Subcutaneous abdominal adipose tissue (tissue), 5 donors: Measurements from ENCODE around the gene SDCCAG8.
A peak's percentile ranks its signal among the peaks of the same experiment; 100 is the strongest.

Experiments
- H3K27ac ChIP-seq: one replicate; pipeline ENCODE4 v1.7.0; 2013; ENCODE audit warnings: low read depth, mild to moderate bottlenecking, inconsistent platforms, low read length, moderate library complexity
- H3K27me3 ChIP-seq, 5 donors: one replicate each; pipeline ENCODE4 v1.7.0; 2013; ENCODE audit warnings: low read length in 5 of 5, inconsistent platforms in 1 of 5; ENCODE audit not compliant: control insufficient read depth in 5 of 5, insufficient read depth in 4 of 5
- H3K36me3 ChIP-seq, 5 donors: one replicate each; pipeline ENCODE4 v1.7.0; 2013; ENCODE audit warnings: low read length in 5 of 5; ENCODE audit not compliant: control insufficient read depth in 5 of 5, insufficient read depth in 5 of 5
- H3K4me1 ChIP-seq, 5 donors: one replicate each; pipeline ENCODE4 v1.7.0; 2013; ENCODE audit warnings: low read length in 5 of 5, mild to moderate bottlenecking in 3 of 5, moderate library complexity in 1 of 5; ENCODE audit not compliant: control insufficient read depth in 5 of 5, insufficient read depth in 5 of 5
- H3K4me3 ChIP-seq, 5 donors: one replicate each; pipeline ENCODE4 v1.7.0; 2013; ENCODE audit warnings: low read length in 5 of 5, low read depth in 1 of 5
- H3K9ac ChIP-seq, 5 donors: one replicate each; pipeline ENCODE4 v1.7.0; 2013; ENCODE audit warnings: low read length in 5 of 5, mild to moderate bottlenecking in 4 of 5, moderate library complexity in 3 of 5
- H3K9me3 ChIP-seq, 5 donors: one replicate each; pipeline ENCODE4 v1.7.0; 2013; ENCODE audit warnings: low read length in 5 of 5; ENCODE audit not compliant: control insufficient read depth in 5 of 5
- donor health status: healthy.
- donor health status: healthy.
- donor health status: healthy.
- donor health status: healthy.
- donor health status: healthy.

The SDCCAG8 gene

DNA sequence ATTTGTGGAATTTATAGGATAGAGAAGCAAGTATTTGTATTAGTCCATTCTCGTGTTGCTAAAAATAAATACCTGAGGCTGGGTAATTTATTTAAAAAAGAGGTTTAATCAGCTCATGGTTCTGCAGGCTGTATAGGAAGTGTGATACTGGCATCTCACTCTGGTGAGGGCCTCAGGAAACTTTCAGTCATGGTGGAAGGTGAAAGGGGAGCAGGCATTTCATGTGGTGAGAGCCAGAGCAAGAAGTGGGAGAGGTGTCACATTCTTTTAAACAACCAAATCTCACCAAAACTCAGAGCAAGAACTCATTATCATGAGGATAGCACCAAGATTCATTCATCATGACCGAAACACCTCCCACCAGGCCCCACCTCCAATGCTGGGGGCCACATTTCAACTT, 18.1 kb downstream of the SDCCAG8 start:
- H3K27me3 ChIP-seq = no peaks in the 10 kb centered on the region
- no peak overlapping the region for H3K9ac ChIP-seq
- peaks cover 0 to 3% (median 0%) of the 10 kb centered on the region in 5 donors for H3K9me3 ChIP-seq
- peaks cover 0 to 9% (median 6%) of the 10 kb centered on the region in 5 donors for H3K4me1 ChIP-seq
- peaks cover 23 to 57% (median 43%) of the 10 kb centered on the region in 5 donors for H3K36me3 ChIP-seq
- no peak overlapping the region for H3K27ac ChIP-seq
- H3K4me3 ChIP-seq = no peak overlapping the region

DNA sequence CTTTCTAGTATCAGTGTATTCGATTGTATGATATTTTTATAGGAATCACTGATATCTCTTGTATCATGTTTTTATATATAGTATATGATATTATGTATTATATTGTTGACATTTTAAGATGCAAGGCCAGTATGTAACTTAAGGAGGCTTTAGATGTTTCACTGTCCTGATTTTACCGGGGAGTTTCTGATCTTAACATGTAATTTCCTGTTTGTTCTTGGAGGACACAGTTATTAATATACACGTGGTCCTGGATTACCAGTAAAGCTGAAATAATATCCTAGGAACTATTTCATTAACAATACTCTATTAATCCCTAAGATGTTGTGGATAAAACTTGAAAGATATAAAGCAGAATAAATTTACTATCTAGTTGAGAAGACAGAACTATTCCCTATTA, 19.5 kb downstream of the SDCCAG8 start:
- no peak overlapping the region for H3K9ac ChIP-seq
- H3K27ac ChIP-seq = no peak overlapping the region
- peaks cover 0 to 3% (median 0%) of the 10 kb centered on the region in 5 donors for H3K9me3 ChIP-seq
- no peak overlapping the region for H3K4me3 ChIP-seq
- H3K4me1 ChIP-seq = no peaks in the 10 kb centered on the region
- no peaks in the 10 kb centered on the region for H3K27me3 ChIP-seq
- H3K36me3 ChIP-seq = peaks cover 23 to 58% (median 43%) of the 10 kb centered on the region in 5 donors

DNA sequence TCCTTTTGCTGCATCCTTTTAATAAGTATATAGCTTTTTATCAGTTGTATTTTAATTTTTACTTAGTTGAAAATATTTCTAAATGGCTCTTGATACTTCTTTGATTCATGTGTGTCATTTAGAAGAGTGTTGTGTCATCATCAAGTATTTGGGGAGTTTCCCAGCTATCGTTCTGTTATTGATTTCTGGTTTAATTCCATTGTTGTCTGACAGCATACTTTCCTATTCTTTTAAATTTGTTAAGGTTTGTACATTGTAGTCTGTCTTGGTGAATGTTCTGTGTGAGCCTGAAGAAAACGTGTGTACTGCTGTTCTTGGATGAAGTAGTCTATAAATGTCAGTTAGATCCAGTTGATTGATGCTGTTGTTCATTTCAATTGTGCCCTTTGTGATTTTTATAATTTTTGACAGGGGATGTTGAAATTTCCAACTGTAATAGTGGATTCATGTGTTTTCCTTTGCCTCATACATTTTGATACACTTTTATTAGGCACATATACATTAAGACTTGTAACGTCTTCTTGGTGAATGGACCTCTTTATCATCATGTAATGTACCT, 24.8 kb downstream of the SDCCAG8 start:
- Histone ChIP-seq H3K36me3 (peaks cover 12 to 24% (median 23%) of the 10 kb centered on the region in 5 donors), H3K4me3 (no peak overlapping the region), H3K9ac (no peak overlapping the region), H3K4me1 (peaks cover 0 to 9% (median 5%) of the 10 kb centered on the region in 5 donors), H3K27ac (no peak overlapping the region), H3K27me3 (no peaks in the 10 kb centered on the region), H3K9me3 (peaks cover 0 to 3% (median 0%) of the 10 kb centered on the region in 5 donors)

DNA sequence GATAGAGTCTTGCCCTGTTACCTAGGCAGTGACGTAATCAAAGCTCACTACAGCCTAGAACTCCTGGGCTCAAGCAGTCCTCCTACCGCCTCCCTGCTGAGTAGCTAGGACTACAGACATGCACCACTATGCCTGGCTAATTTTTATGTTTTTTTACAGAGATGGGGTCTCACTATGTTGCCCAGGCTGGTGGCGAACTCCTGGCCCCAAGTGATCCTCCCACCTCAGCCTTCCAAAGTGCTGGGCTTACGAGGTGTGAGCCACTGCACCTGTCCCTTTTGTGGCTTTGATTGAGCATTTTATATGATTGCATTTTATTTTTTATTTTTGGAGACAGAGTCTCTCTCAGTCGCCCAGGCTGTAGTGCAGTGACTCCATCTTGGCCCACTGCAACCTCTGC, 25.8 kb downstream of the SDCCAG8 start:
- H3K27ac ChIP-seq = no peak overlapping the region
- H3K4me1 ChIP-seq = peaks cover 0 to 9% (median 5%) of the 10 kb centered on the region in 5 donors
- peaks cover 0 to 3% (median 0%) of the 10 kb centered on the region in 5 donors for H3K9me3 ChIP-seq
- H3K27me3 ChIP-seq = no peaks in the 10 kb centered on the region
- no peak overlapping the region for H3K9ac ChIP-seq
- peaks cover 9 to 23% (median 22%) of the 10 kb centered on the region in 5 donors for H3K36me3 ChIP-seq
- no peak overlapping the region for H3K4me3 ChIP-seq

DNA sequence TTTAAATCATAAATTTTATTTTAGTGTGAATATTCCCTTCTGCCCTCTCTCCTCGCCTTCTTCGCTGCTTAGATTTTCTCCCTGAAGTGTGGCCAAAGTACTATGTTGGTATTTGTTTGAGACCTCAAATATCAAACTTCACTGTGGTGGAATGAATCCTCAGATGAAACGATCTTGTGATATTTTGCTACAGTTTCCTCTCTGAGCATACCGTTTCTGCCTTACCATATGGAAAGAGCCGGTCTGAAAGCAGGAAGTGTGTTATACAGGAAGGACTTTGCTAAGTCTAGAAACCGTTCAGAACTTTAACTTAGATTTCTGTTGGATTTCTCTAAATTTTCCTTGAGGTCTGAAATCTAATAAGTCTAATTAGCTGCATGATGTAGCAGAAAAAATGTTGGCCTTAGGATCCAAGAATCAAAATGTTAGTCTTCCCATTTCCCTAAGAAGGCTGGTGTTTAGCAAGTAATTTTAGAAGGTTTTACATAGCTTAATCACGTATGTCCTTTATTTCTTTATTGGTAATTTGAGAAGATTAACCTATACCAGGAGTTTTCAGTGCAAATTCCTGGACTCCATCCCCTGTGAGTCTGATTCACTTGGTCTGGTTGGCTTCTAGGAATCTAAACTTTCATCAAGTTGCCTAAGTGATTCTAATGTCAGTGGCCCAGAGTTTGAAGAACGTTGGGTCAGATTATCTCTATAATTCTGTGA, 30.7 kb downstream of the SDCCAG8 start:
- Histone ChIP-seq H3K36me3 (peaks cover 5 to 29% (median 19%) of the 10 kb centered on the region in 5 donors), H3K9ac (peak overlapping the region in 1 of 5 donors; percentile 22), H3K27me3 (no peaks in the 10 kb centered on the region), H3K4me3 (no peak overlapping the region), H3K9me3 (no peaks in the 10 kb centered on the region), H3K27ac (peak overlapping the region; percentile 60), H3K4me1 (peaks cover 0 to 9% (median 6%) of the 10 kb centered on the region in 5 donors)

DNA sequence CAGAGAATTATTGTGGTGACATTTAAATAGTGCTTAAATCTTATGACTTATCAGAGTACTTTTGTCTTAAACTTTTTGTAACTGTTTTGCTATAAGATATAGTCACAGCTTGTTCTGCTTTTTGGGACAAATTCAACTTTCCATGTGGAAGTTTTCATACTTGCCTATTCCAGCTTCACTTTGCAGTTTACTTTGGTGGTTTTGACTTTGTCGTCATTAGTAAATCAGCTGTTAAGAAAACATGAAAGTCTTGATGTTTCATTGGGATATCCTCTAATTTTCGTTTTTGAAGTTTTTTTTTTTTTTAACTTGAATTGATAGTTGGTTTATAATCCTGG, 31.3 kb downstream of the SDCCAG8 start:
- no peak overlapping the region for H3K9ac ChIP-seq
- H3K36me3 ChIP-seq = peaks cover 8 to 28% (median 19%) of the 10 kb centered on the region in 5 donors
- H3K27ac ChIP-seq = peak overlapping the region; percentile 60
- H3K9me3 ChIP-seq = no peaks in the 10 kb centered on the region
- peaks cover 0 to 9% (median 6%) of the 10 kb centered on the region in 5 donors for H3K4me1 ChIP-seq
- no peaks in the 10 kb centered on the region for H3K27me3 ChIP-seq
- no peak overlapping the region for H3K4me3 ChIP-seq

DNA sequence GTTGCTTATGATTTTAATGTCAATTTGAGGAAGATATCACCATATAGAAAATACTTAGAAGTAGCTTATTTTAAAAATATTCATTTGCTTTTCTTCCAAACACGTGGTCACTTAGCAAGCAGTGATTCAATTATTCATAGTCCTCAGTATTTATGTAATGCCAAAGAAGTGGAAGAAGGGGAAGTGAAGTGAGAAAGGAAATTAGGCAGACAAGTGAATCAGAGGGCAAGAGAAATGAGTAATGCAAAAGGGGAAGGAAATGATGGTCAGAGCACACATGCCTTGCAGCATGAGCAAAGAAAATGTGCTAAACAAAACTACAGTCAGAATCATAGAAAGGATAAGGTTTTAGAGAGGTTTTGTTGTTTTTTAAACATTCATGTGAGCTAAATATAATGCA, 31.8 kb downstream of the SDCCAG8 start:
- no peak overlapping the region for H3K9ac ChIP-seq
- H3K36me3 ChIP-seq = peaks cover 8 to 28% (median 18%) of the 10 kb centered on the region in 5 donors
- H3K4me3 ChIP-seq = no peak overlapping the region
- H3K27ac ChIP-seq = peak overlapping the region; percentile 60
- H3K27me3 ChIP-seq = no peaks in the 10 kb centered on the region
- H3K9me3 ChIP-seq = no peaks in the 10 kb centered on the region
- peaks cover 0 to 9% (median 6%) of the 10 kb centered on the region in 5 donors for H3K4me1 ChIP-seq

DNA sequence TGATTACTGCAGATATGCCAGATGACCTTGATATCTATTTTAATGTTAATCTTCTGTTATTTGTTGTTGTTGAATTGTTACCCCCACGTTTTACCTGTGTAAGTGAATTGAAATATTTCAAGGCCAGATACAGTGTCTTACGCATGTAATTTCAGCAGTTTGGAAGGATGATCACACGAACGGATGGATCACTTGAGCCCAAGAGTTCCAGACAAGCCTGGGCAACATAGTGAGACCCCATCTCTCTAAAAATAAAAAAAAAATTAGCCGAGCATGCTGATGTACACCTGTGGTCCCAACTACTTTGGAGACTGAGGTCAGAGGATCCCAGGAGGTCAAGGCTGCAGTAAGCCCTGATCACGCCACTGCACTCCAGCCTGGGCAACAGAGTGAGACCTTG, 32.2 kb downstream of the SDCCAG8 start:
- peaks cover 0 to 9% (median 6%) of the 10 kb centered on the region in 5 donors for H3K4me1 ChIP-seq
- H3K27me3 ChIP-seq = no peaks in the 10 kb centered on the region
- H3K4me3 ChIP-seq = no peak overlapping the region
- no peaks in the 10 kb centered on the region for H3K9me3 ChIP-seq
- peaks cover 8 to 31% (median 22%) of the 10 kb centered on the region in 5 donors for H3K36me3 ChIP-seq
- H3K9ac ChIP-seq = no peak overlapping the region
- peak overlapping the region; percentile 47 for H3K27ac ChIP-seq

DNA sequence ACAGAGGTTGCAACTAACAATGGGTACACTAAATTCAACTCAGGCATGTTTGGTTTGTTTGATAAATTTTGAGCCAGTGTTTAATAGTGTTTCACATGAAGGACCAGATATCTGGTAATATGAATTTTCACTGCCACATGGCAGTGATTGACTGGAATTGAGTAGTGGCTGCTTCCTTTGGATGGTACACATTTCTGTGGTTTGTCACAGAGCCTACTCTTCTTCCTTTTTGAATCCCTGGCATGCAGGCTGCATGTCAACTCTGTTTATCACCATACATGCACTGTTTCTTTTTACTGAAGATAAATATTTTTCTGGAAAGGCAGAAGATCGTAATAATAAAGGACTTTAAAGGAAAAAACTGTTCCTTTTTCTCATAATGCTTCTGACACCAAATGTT, 35.5 kb downstream of the SDCCAG8 start:
- H3K36me3 ChIP-seq = peaks cover 7 to 32% (median 30%) of the 10 kb centered on the region in 5 donors

DNA sequence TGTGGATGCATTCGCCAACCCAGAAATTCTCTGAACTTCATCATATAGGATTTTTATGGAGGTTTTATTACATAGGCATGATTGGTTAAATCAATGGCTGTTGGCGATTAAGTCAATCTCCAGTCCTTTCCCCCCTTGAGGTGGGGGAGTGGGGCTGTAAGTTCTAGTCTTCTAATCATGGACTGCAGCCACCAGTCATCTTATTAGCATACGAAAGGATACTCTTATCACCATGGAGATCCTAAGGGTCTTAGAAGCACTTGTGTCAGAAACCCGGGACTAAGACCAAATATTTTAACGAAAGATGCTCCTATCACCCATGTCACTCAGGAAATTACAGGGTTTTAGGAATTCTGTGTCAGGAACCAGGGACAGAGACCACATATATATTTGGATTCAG, 36.3 kb downstream of the SDCCAG8 start:
- no peak overlapping the region for H3K27ac ChIP-seq
- H3K36me3 ChIP-seq = peaks cover 5 to 29% (median 25%) of the 10 kb centered on the region in 5 donors
- H3K4me1 ChIP-seq = peaks cover 0 to 5% (median 0%) of the 10 kb centered on the region in 5 donors
- H3K27me3 ChIP-seq = no peaks in the 10 kb centered on the region
- H3K9me3 ChIP-seq = peaks cover 0 to 7% (median 0%) of the 10 kb centered on the region in 5 donors
- H3K9ac ChIP-seq = no peak overlapping the region
- H3K4me3 ChIP-seq = no peak overlapping the region

More for the DNA sequence above, 35.5 kb downstream of the SDCCAG8 start:
- H3K9me3 ChIP-seq = peaks cover 0 to 7% (median 0%) of the 10 kb centered on the region in 5 donors
- H3K27me3 ChIP-seq = no peaks in the 10 kb centered on the region
- peaks cover 0 to 5% (median 0%) of the 10 kb centered on the region in 5 donors for H3K4me1 ChIP-seq
- no peak overlapping the region for H3K9ac ChIP-seq
- H3K27ac ChIP-seq = no peak overlapping the region
- no peak overlapping the region for H3K4me3 ChIP-seq
